Mesothelial cell of epicardium (in vitro differentiated cells): ENCODE data around the gene LETM1. TPM values are rescaled to one million over a fixed set of nuclear protein-coding genes. Genes with fewer than 3 reads are reported as not detected.

ENCODE experiments used
- DNase-seq, 2 experiments: peaks; one replicate each; pipeline ENCODE4 v3.0.0; 2021; ENCODE audit warnings: low spot score in 2 of 2; ENCODE audit not compliant: unreplicated experiment in 2 of 2
- H3K27ac Mint-ChIP-seq: 2 replicates; pipeline ENCODE4 v1.8.0; 2021; ENCODE audit warnings: mixed read lengths
- H3K27me3 Mint-ChIP-seq: 2 replicates; pipeline ENCODE4 v1.8.0; 2021; ENCODE audit warnings: low read depth, mixed read lengths
- H3K36me3 Mint-ChIP-seq: 2 replicates; pipeline ENCODE4 v1.8.0; 2021; ENCODE audit warnings: mixed read lengths
- H3K4me1 Mint-ChIP-seq: 2 replicates; pipeline ENCODE4 v1.8.0; 2021; ENCODE audit warnings: mixed read lengths
- H3K4me3 Mint-ChIP-seq: 2 replicates; pipeline ENCODE4 v1.8.0; 2021; ENCODE audit warnings: mild to moderate bottlenecking, moderate library complexity, mixed read lengths
- H3K9me3 Mint-ChIP-seq: 2 replicates; pipeline ENCODE4 v1.8.0; 2021; ENCODE audit warnings: mixed read lengths
- CTCF ChIP-seq: fragments of 200-600 bp; sonication (generic); IDR thresholded peaks from one replicate; pipeline ENCODE4 v1.5.0; 2021; ENCODE audit warnings: antibody characterized with exemption; ENCODE audit not compliant: unreplicated experiment
- total RNA-seq: library from RNA; stranded (reverse); gene quantifications from 3 replicates; pipeline ENCODE4 v1.2.1, GENCODE V29; 2021

LETM1 gene
- total RNA-seq, 1 donor from 2014 or later = 48.7 TPM

GRCh38 chr4:1810765-1811164 is 45.2 kb downstream of the LETM1 start:
- DNase-seq = no peak
- H3K27ac Mint-ChIP-seq = no peak overlapping the region
- H3K36me3 Mint-ChIP-seq = peaks cover 7% of the 10 kb centered on the region
- H3K4me1 Mint-ChIP-seq = no peaks in the 10 kb centered on the region
- H3K4me3 Mint-ChIP-seq = no peak overlapping the region
- H3K27me3 Mint-ChIP-seq = no peaks in the 10 kb centered on the region
- H3K9me3 Mint-ChIP-seq = no peaks in the 10 kb centered on the region
- no peak for TF ChIP-seq CTCF

GRCh38 chr4:1809754-1810502 is 46.0 kb downstream of the LETM1 start:
- H3K27ac Mint-ChIP-seq = no peak overlapping the region
- no peaks in the 10 kb centered on the region for H3K9me3 Mint-ChIP-seq
- H3K27me3 Mint-ChIP-seq = no peaks in the 10 kb centered on the region
- peak; percentile 82 for TF ChIP-seq CTCF
- DNase-seq = peak; percentile 60 to 88
- peaks cover 5% of the 10 kb centered on the region for H3K36me3 Mint-ChIP-seq
- no peaks in the 10 kb centered on the region for H3K4me1 Mint-ChIP-seq
- H3K4me3 Mint-ChIP-seq = no peak overlapping the region

GRCh38 chr4:1808851-1809753 is 46.9 kb downstream of the LETM1 start:
- Mint-ChIP-seq H3K4me1 (no peaks in the 10 kb centered on the region), H3K9me3 (no peaks in the 10 kb centered on the region), H3K27me3 (no peaks in the 10 kb centered on the region), H3K27ac (no peak overlapping the region), H3K4me3 (no peak overlapping the region), H3K36me3 (peaks cover 2% of the 10 kb centered on the region)
- DNase-seq = no peak
- no peak for TF ChIP-seq CTCF

- Mint-ChIP-seq H3K9me3 (no peaks in the 10 kb centered on the region), H3K36me3 (peaks cover 2% of the 10 kb centered on the region), H3K27me3 (no peaks in the 10 kb centered on the region), H3K4me1 (no peaks in the 10 kb centered on the region), H3K4me3 (no peak overlapping the region), H3K27ac (no peak overlapping the region)
- DNase-seq = no peak
- TF ChIP-seq CTCF = no peak
Observed at GRCh38 chr4:1808396-1808795, 47.6 kb downstream of the LETM1 start.

- no peak for TF ChIP-seq CTCF
- H3K9me3 Mint-ChIP-seq = no peaks in the 10 kb centered on the region
- H3K27ac Mint-ChIP-seq = no peak overlapping the region
- no peak overlapping the region for H3K4me3 Mint-ChIP-seq
- H3K4me1 Mint-ChIP-seq = no peaks in the 10 kb centered on the region
- DNase-seq = no peak
- peaks cover under 1% of the 10 kb centered on the region for H3K36me3 Mint-ChIP-seq
- no peaks in the 10 kb centered on the region for H3K27me3 Mint-ChIP-seq
Observed at GRCh38 chr4:1807332-1807777, 48.6 kb downstream of the LETM1 start.
